SU-DHL-6 (cell line): ENCODE measurements around the gene NCKAP5.

Experiments
- H2AFZ ChIP-seq: fragments of 200-600 bp; sonication (generic); 2 replicates; pipeline ENCODE4 v1.6.1; 2014; ENCODE audit warnings: low read depth, mild to moderate bottlenecking, moderate library complexity, mixed read lengths, antibody characterized with exemption, low read length; ENCODE audit not compliant: severe bottlenecking
- H3F3A ChIP-seq: fragments of 200-600 bp; shearing (Covaris generic); 2 replicates; pipeline ENCODE4 v1.6.0; 2016; ENCODE audit warnings: antibody characterized with exemption, mild to moderate bottlenecking; ENCODE audit not compliant: insufficient read depth
- H3K27ac ChIP-seq: fragments of 200-600 bp; sonication (generic); 2 replicates; pipeline ENCODE4 v1.5.1; 2016; ENCODE audit warnings: low read depth, mild to moderate bottlenecking, low read length, moderate library complexity, mixed read lengths
- H3K27me3 ChIP-seq: fragments of 200-600 bp; sonication (generic), shearing (Covaris generic); 2 replicates; pipeline ENCODE4 v1.6.0; 2014; ENCODE audit warnings: mild to moderate bottlenecking, low read length
- H3K36me3 ChIP-seq: fragments of 200-600 bp; sonication (generic); 2 replicates; pipeline ENCODE4 v1.6.1; 2014; ENCODE audit warnings: mild to moderate bottlenecking, low read length, mixed read lengths
- H3K4me2 ChIP-seq: fragments of 300-600, 200-600 bp; shearing (Covaris generic), sonication (generic); 2 replicates; pipeline ENCODE4 v1.6.0; 2014; ENCODE audit warnings: low read length, low read depth, mild to moderate bottlenecking; ENCODE audit not compliant: poor library complexity, severe bottlenecking
- H3K4me3 ChIP-seq: fragments of 200-600 bp; sonication (generic); 2 replicates; pipeline ENCODE4 v1.5.1; 2014; ENCODE audit warnings: antibody characterized with exemption, low read length, mild to moderate bottlenecking, mixed read lengths; ENCODE audit not compliant: insufficient read depth, poor library complexity, severe bottlenecking
- H3K79me2 ChIP-seq: fragments of 200-600 bp; sonication (generic); 2 replicates; pipeline ENCODE4 v1.6.1; 2014; ENCODE audit warnings: mild to moderate bottlenecking, low read length, moderate library complexity; ENCODE audit not compliant: insufficient read depth
- H3K9ac ChIP-seq: fragments of 200-600 bp; sonication (generic); 2 replicates; pipeline ENCODE4 v1.7.0; 2014; ENCODE audit warnings: mild to moderate bottlenecking, low read length
- H3K9me2 ChIP-seq: fragments of 200-600 bp; sonication (generic); replicated peaks from 2 replicates; pipeline ENCODE4 v1.6.1; 2014; ENCODE audit warnings: low read length; ENCODE audit not compliant: insufficient read depth
- H3K9me3 ChIP-seq: fragments of 200-600 bp; sonication (generic); 2 replicates; pipeline ENCODE4 v1.6.1; 2014; ENCODE audit warnings: low read length, mixed read lengths; ENCODE audit not compliant: insufficient read depth
- H4K20me1 ChIP-seq: fragments of 200-600 bp; sonication (generic); 2 replicates; pipeline ENCODE4 v1.6.1; 2014; ENCODE audit warnings: low read depth, mild to moderate bottlenecking, antibody characterized with exemption, low read length, moderate library complexity, mixed read lengths
- EZH2phosphoT487 ChIP-seq: fragments of 200-600 bp; sonication (generic), shearing (Covaris generic); conservative IDR thresholded peaks from 2 replicates; pipeline ENCODE4 v1.6.1; 2018; ENCODE audit warnings: mild to moderate bottlenecking, antibody characterized with exemption, low read length, moderate library complexity, mixed read lengths
- TF ChIP-seq, protein P1 (sequence below): fragments of 200-600 bp; sonication (generic); IDR thresholded peaks from one replicate; pipeline ENCODE4 v1.5.1; 2017; ENCODE audit warnings: antibody characterized with exemption, mild to moderate bottlenecking, low read length, moderate library complexity; ENCODE audit not compliant: insufficient read depth, poor library complexity, severe bottlenecking

Gene NCKAP5

DNA sequence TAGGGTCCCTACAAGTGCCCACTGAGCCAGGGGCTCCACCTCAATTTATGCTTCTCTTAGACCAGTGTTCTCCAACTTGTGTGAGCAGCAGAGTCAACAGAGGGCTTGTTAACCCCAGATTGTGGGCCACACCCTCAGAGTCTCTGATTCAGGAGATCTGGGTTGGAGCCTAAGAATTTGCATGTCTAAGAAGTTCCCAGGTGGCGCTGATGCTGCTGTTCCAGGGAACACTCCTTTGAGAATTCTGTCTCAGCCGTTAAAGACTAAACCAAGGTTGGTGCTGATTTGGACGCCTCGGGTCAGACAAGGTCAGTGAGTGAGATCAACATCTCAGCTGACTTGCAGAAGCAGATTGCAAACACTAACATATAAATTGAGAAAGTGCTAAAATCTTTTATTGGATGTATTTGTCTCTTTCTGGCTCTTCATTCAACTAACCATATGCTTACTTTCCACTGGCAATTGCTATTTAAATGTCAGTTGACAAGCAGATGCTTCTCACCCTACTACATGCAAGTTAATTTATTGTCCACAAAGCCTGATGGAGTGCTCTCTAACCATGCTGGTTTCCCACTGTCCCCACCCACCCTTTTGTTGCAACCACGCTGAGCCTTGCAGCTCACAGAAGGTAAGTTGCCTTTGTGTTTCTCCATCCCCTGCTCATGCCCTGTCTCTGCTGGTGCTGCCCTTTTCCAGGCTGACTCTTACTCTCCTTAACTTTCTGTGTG lies 929.8 kb downstream of the NCKAP5 start:
- Histone ChIP-seq H3K27me3 (no peaks in the 10 kb centered on the region; the same call in 1 of the 2 replicates), H3K9ac (no peak overlapping the region), H3K27ac (no peak overlapping the region), H3F3A (no peaks in the 10 kb centered on the region), H3K4me2 (no peak overlapping the region), H3K9me2 (no peaks in the 10 kb centered on the region), H3K79me2 (no peaks in the 10 kb centered on the region), H3K36me3 (no peaks in the 10 kb centered on the region), H4K20me1 (no peaks in the 10 kb centered on the region), H2AFZ (no peak overlapping the region), H3K9me3 (no peaks in the 10 kb centered on the region), H3K4me3 (no peak overlapping the region)
- TF ChIP-seq EZH2phosphoT487, result no peak
- TF ChIP-seq, protein P1, sequence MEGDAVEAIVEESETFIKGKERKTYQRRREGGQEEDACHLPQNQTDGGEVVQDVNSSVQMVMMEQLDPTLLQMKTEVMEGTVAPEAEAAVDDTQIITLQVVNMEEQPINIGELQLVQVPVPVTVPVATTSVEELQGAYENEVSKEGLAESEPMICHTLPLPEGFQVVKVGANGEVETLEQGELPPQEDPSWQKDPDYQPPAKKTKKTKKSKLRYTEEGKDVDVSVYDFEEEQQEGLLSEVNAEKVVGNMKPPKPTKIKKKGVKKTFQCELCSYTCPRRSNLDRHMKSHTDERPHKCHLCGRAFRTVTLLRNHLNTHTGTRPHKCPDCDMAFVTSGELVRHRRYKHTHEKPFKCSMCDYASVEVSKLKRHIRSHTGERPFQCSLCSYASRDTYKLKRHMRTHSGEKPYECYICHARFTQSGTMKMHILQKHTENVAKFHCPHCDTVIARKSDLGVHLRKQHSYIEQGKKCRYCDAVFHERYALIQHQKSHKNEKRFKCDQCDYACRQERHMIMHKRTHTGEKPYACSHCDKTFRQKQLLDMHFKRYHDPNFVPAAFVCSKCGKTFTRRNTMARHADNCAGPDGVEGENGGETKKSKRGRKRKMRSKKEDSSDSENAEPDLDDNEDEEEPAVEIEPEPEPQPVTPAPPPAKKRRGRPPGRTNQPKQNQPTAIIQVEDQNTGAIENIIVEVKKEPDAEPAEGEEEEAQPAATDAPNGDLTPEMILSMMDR, result no peak

DNA sequence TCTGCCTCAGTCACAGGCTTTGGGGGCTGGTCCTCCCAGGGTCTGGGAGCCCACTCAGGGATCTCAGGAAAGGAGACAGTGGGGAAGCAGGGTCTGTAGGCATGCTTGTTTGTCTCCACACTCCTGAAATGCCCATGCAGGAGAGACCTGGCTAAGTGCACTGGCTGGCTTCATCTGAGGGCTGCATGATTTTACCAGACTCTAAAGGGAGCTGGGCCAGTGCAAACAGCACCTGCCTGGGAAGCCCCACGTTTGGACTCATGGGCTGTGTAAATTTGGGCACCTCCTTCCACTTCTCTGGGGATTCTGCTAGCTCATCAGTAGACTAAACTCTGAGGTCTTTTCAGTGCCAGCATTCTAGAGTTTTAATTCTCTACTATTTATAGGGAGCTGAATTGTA lies 931.9 kb downstream of the NCKAP5 start:
- Histone ChIP-seq H4K20me1 (no peaks in the 10 kb centered on the region), H2AFZ (no peak overlapping the region), H3K4me3 (no peak overlapping the region), H3K27ac (no peak overlapping the region), H3K9me2 (no peaks in the 10 kb centered on the region), H3K27me3 (no peaks in the 10 kb centered on the region; the same call in 1 of the 2 replicates), H3K9me3 (no peaks in the 10 kb centered on the region), H3K9ac (no peak overlapping the region), H3F3A (no peaks in the 10 kb centered on the region), H3K79me2 (no peaks in the 10 kb centered on the region), H3K4me2 (no peak overlapping the region), H3K36me3 (no peaks in the 10 kb centered on the region)
- TF ChIP-seq, protein P1, result no peak
- no peak for TF ChIP-seq EZH2phosphoT487

DNA sequence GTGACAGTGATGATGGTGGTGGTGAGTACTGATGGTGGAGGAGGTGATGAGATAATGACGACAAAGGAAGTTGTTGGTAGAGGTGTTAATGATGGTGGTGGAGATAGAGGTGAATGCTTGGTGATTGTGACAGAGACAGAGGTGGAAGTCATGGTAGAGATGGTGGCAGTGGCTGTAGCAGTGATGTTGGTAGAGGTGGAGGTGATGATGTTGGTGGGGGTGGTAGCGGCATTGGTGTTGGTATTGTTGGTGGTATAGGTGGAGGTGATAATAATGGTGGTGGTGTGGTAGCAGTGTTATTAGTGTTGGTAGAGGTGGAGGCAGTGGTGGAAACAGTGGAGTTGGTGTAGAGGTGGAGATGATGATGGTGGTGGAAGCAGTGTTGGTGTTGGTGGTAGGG lies 934.6 kb downstream of the NCKAP5 start:
- Histone ChIP-seq H3K4me2 (no peak overlapping the region), H4K20me1 (no peaks in the 10 kb centered on the region), H3F3A (no peaks in the 10 kb centered on the region), H3K27ac (no peak overlapping the region), H3K79me2 (no peaks in the 10 kb centered on the region), H3K36me3 (no peaks in the 10 kb centered on the region), H3K27me3 (no peaks in the 10 kb centered on the region), H3K9me2 (no peaks in the 10 kb centered on the region), H3K4me3 (no peak overlapping the region), H3K9ac (no peak overlapping the region), H2AFZ (no peak overlapping the region), H3K9me3 (no peaks in the 10 kb centered on the region)
- TF ChIP-seq, protein P1, result no peak
- no peak for TF ChIP-seq EZH2phosphoT487
